Activated CD8-positive, alpha-beta memory T cell treated with anti-CD3 and anti-CD28 coated beads, Interleukin-2, amount 10 ng/mL, durations not matched to agents 7 days and 5 days (primary cell): ENCODE measurements around the gene SCUBE1. TPM values are rescaled to one million over a fixed set of nuclear protein-coding genes. Genes with fewer than 3 reads are reported as not detected.
"Not testable (repeated sequence)": the region's sequence is repeated elsewhere in the genome, so short reads cannot be mapped to it uniquely, and the experiment has no call there.

Source experiments
- ATAC-seq: fragments of 150-1000 bp; cut with Tn5 transposase; one replicate; pipeline ENCODE4 v1.10.0; 2021; ENCODE audit warnings: moderate library complexity
- CTCF ChIA-PET: fragments of 350-600 bp; sonication (Branson Sonifier 250); formaldehyde crosslinking; loops from one replicate; lab custom pipeline; 2021; ENCODE audit warnings: antibody characterized with exemption; lab: Charles Lee
- DNase-seq: peaks from one replicate; pipeline ENCODE4 v3.0.0-alpha.2; 2020
- H3K27ac Mint-ChIP-seq: one replicate; pipeline ENCODE4 v1.8.0; 2021; ENCODE audit warnings: mild to moderate bottlenecking, mixed read lengths
- H3K27me3 Mint-ChIP-seq: one replicate; pipeline ENCODE4 v1.8.0; 2021; ENCODE audit warnings: mixed read lengths
- H3K36me3 Mint-ChIP-seq: one replicate; pipeline ENCODE4 v1.8.0; 2021; ENCODE audit warnings: mild to moderate bottlenecking, mixed read lengths
- H3K4me1 Mint-ChIP-seq: one replicate; pipeline ENCODE4 v1.8.0; 2021; ENCODE audit warnings: mixed read lengths
- H3K4me3 Mint-ChIP-seq: one replicate; pipeline ENCODE4 v1.8.0; 2021; ENCODE audit warnings: mild to moderate bottlenecking, moderate library complexity, mixed read lengths
- H3K9me3 Mint-ChIP-seq: one replicate; pipeline ENCODE4 v1.8.0; 2022; ENCODE audit warnings: low read depth, mixed read lengths
- total RNA-seq, 2 experiments: library from RNA; stranded (reverse); gene quantifications; one replicate each; pipeline ENCODE4 v1.2.3, GENCODE V29; 2021

SCUBE1 gene
- total RNA-seq, 2 experiments from 2014 or later: 0.40 to 3.0 TPM

- Mint-ChIP-seq H3K9me3 (peaks cover 5% of the 10 kb centered on the region), H3K27ac (peak overlapping the region; percentile 86), H3K4me3 (peak overlapping the region; percentile 49), H3K27me3 (peaks cover 74% of the 10 kb centered on the region), H3K36me3 (peaks cover 25% of the 10 kb centered on the region), H3K4me1 (peaks cover 63% of the 10 kb centered on the region)
- ATAC-seq (no peak), DNase-seq (peak; percentile 45)
- CTCF ChIA-PET: interaction anchor here (0.7 to 13.2 kb wide), 8 partner anchors 8 to 147 kb away, joined by 3 to 230 read pairs (median 8); partner anchors contain the start of gene SCUBE1
These were observed 34.4 kb upstream of the SCUBE1 start for GRCh38 chr22:43377548-43377895.

- Mint-ChIP-seq H3K4me1 (peaks cover 57% of the 10 kb centered on the region), H3K36me3 (peaks cover 22% of the 10 kb centered on the region), H3K27me3 (peaks cover 73% of the 10 kb centered on the region), H3K4me3 (peak overlapping the region; percentile 42), H3K27ac (peak overlapping the region; percentile 86), H3K9me3 (peaks cover 5% of the 10 kb centered on the region)
- CTCF ChIA-PET: interaction anchor here (0.7 to 13.2 kb wide), 8 partner anchors 8 to 146 kb away, joined by 4 to 230 read pairs (median 8); partner anchors contain the start of gene SCUBE1
- DNase-seq (peak; percentile 96), ATAC-seq (peak; percentile 85)
These were observed 33.8 kb upstream of the SCUBE1 start for GRCh38 chr22:43376765-43377547.

- Mint-ChIP-seq H3K4me1 (peaks cover 48% of the 10 kb centered on the region), H3K4me3 (no peak overlapping the region)
- ATAC-seq: no peak
These were observed 32.8 kb upstream of the SCUBE1 start for GRCh38 chr22:43375951-43376455.

GRCh38 chr22:43370036-43370435 lies 26.9 kb upstream of the SCUBE1 start:
- peaks cover 5% of the 10 kb centered on the region for H3K9me3 Mint-ChIP-seq
- H3K4me3 Mint-ChIP-seq: no peak overlapping the region
- H3K4me1 Mint-ChIP-seq: no peaks in the 10 kb centered on the region
- H3K27me3 Mint-ChIP-seq: peaks cover 78% of the 10 kb centered on the region
- CTCF ChIA-PET: interaction anchor here (1.2 to 2.8 kb wide), 2 partner anchors 16 to 24 kb away, joined by 3 to 11 read pairs; no protein-coding TSS in a partner anchor
- ATAC-seq: no peak
- no peak overlapping the region for H3K27ac Mint-ChIP-seq
- H3K36me3 Mint-ChIP-seq: peaks cover 10% of the 10 kb centered on the region
- DNase-seq: no peak

More at GRCh38 chr22:43375951-43376455, 32.8 kb upstream of the SCUBE1 start:
- Mint-ChIP-seq H3K9me3 (peaks cover 5% of the 10 kb centered on the region), H3K27ac (no peak overlapping the region), H3K36me3 (peaks cover 20% of the 10 kb centered on the region), H3K27me3 (peaks cover 72% of the 10 kb centered on the region)
- DNase-seq: no peak
- CTCF ChIA-PET: interaction anchor here (1.3 to 13.2 kb wide), 5 partner anchors 9 to 102 kb away, joined by 4 to 230 read pairs (median 9); no protein-coding TSS in a partner anchor

GRCh38 chr22:43365715-43366440 lies 22.7 kb upstream of the SCUBE1 start:
- CTCF ChIA-PET: interaction anchor here (1.7 to 2.0 kb wide), 2 partner anchors 11 to 20 kb away, joined by 6 read pairs; no protein-coding TSS in a partner anchor
- H3K27ac Mint-ChIP-seq: no peak overlapping the region
- DNase-seq: no peak
- no peaks in the 10 kb centered on the region for H3K9me3 Mint-ChIP-seq
- no peak overlapping the region for H3K4me3 Mint-ChIP-seq
- H3K27me3 Mint-ChIP-seq: peaks cover 58% of the 10 kb centered on the region
- H3K36me3 Mint-ChIP-seq: no peaks in the 10 kb centered on the region
- no peaks in the 10 kb centered on the region for H3K4me1 Mint-ChIP-seq
- no peak for ATAC-seq

GRCh38 chr22:43364169-43364435 lies 20.9 kb upstream of the SCUBE1 start:
- ATAC-seq (no peak), DNase-seq (no peak)
- no peaks in the 10 kb centered on the region for H3K9me3 Mint-ChIP-seq
- H3K27ac Mint-ChIP-seq: no peak overlapping the region
- no peak overlapping the region for H3K4me3 Mint-ChIP-seq
- no peaks in the 10 kb centered on the region for H3K36me3 Mint-ChIP-seq
- no peaks in the 10 kb centered on the region for H3K4me1 Mint-ChIP-seq
- CTCF ChIA-PET: interaction anchor here (0.6 to 1.8 kb wide), 5 partner anchors 18 to 670 kb away, joined by 3 to 4 read pairs (median 3); no protein-coding TSS in a partner anchor
- H3K27me3 Mint-ChIP-seq: peaks cover 49% of the 10 kb centered on the region

- H3K36me3 Mint-ChIP-seq: no peaks in the 10 kb centered on the region
- H3K4me3 Mint-ChIP-seq: no peak overlapping the region
- no peaks in the 10 kb centered on the region for H3K9me3 Mint-ChIP-seq
- DNase-seq: no peak
- no peak overlapping the region for H3K27ac Mint-ChIP-seq
- CTCF ChIA-PET: interaction anchor here (0.8 to 1.8 kb wide), 4 partner anchors 18 to 26 kb away, joined by 3 to 4 read pairs (median 3); no protein-coding TSS in a partner anchor
- ATAC-seq: no peak
- H3K4me1 Mint-ChIP-seq: no peaks in the 10 kb centered on the region
- peaks cover 47% of the 10 kb centered on the region for H3K27me3 Mint-ChIP-seq
These were observed 20.4 kb upstream of the SCUBE1 start for GRCh38 chr22:43363315-43364168.

- DNase-seq (no peak), ATAC-seq (no peak)
- Mint-ChIP-seq H3K9me3 (no peaks in the 10 kb centered on the region), H3K27ac (no peak overlapping the region), H3K36me3 (no peaks in the 10 kb centered on the region), H3K27me3 (peaks cover 31% of the 10 kb centered on the region), H3K4me1 (no peaks in the 10 kb centered on the region), H3K4me3 (no peak overlapping the region)
- CTCF ChIA-PET: interaction anchor here (4.1 kb wide), 1 partner anchor 14 kb away, joined by 29 read pairs; no protein-coding TSS in a partner anchor
These were observed 17.4 kb upstream of the SCUBE1 start for GRCh38 chr22:43360576-43360975.

GRCh38 chr22:43356881-43357280 lies 13.7 kb upstream of the SCUBE1 start:
- H3K27me3 Mint-ChIP-seq: peaks cover 28% of the 10 kb centered on the region
- H3K9me3 Mint-ChIP-seq: no peaks in the 10 kb centered on the region
- CTCF ChIA-PET: interaction anchor here (1.0 to 4.1 kb wide), 2 partner anchors 10 to 29 kb away, joined by 3 to 29 read pairs; no protein-coding TSS in a partner anchor
- no peak overlapping the region for H3K4me3 Mint-ChIP-seq
- ATAC-seq (no peak), DNase-seq (no peak)
- no peaks in the 10 kb centered on the region for H3K36me3 Mint-ChIP-seq
- H3K27ac Mint-ChIP-seq: no peak overlapping the region
- H3K4me1 Mint-ChIP-seq: peaks cover 3% of the 10 kb centered on the region

- H3K27ac Mint-ChIP-seq, DNase-seq, H3K36me3 Mint-ChIP-seq, H3K9me3 Mint-ChIP-seq, CTCF ChIA-PET, ATAC-seq, H3K4me3 Mint-ChIP-seq: not testable (repeated sequence)
- Mint-ChIP-seq H3K27me3 (peaks cover 25% of the 10 kb centered on the region), H3K4me1 (peaks cover 11% of the 10 kb centered on the region)
These were observed 12.5 kb upstream of the SCUBE1 start for GRCh38 chr22:43355688-43356087.

GRCh38 chr22:43351966-43352345 lies 8.8 kb upstream of the SCUBE1 start:
- H3K4me3 Mint-ChIP-seq: no peak overlapping the region
- H3K4me1 Mint-ChIP-seq: peaks cover 21% of the 10 kb centered on the region
- CTCF ChIA-PET: interaction anchor here (1.2 to 2.2 kb wide), 5 partner anchors 25 to 120 kb away, joined by 3 to 16 read pairs (median 9); no protein-coding TSS in a partner anchor
- H3K36me3 Mint-ChIP-seq: no peaks in the 10 kb centered on the region
- DNase-seq (no peak), ATAC-seq (peak; percentile 12)
- H3K27ac Mint-ChIP-seq: peak overlapping the region; percentile 54
- no peaks in the 10 kb centered on the region for H3K9me3 Mint-ChIP-seq
- peaks cover 35% of the 10 kb centered on the region for H3K27me3 Mint-ChIP-seq

GRCh38 chr22:43349636-43350035 lies 6.5 kb upstream of the SCUBE1 start:
- CTCF ChIA-PET: interaction anchor here (1.1 to 1.5 kb wide), 2 partner anchors 76 to 118 kb away, joined by 5 to 6 read pairs; no protein-coding TSS in a partner anchor

More at GRCh38 chr22:43349636-43350035, 6.5 kb upstream of the SCUBE1 start:
- Mint-ChIP-seq H3K9me3 (no peaks in the 10 kb centered on the region), H3K4me1 (peaks cover 42% of the 10 kb centered on the region), H3K27me3 (peaks cover 34% of the 10 kb centered on the region), H3K36me3 (no peaks in the 10 kb centered on the region), H3K27ac (no peak overlapping the region), H3K4me3 (no peak overlapping the region)
- ATAC-seq: no peak
- no peak for DNase-seq
